ACHN (cell line): ENCODE data around the gene DGCR2.

Experiments
- DNase-seq: peaks from one replicate; pipeline ENCODE4 v3.0.0-alpha.2; 2015
- in situ Hi-C: cut with HindIII; loops from 2 replicates; pipeline ENCODE4 v1.10.0; 2017; ENCODE audit warnings: low sequenced_read_pairs, low pct_ligation_motif_present, low pct_unique_long_range_greater_than_20kb

DGCR2 gene

DNA sequence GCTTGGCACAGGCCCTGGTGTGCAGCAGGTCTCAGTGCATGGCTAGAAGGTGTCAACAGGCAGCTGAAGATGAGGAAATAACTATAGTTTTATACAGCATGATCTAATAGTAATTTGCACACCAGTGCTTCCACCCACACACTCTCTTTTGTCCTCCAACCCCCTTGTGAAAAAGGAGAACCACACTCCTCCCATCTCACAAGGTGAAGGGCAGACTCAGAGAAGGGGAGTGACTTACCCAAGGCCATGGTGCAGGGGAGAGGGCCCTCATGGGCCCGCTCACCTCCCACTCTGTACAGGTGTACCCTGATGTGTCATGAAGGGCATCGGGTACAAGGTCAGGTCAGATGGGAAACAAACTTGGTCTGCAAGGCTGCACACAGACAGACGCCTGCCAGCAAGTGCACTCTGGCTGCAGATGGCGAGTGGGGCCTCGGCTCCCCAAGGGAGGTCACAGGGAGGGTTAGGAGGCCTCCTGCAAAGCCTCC, 53.4 kb downstream of the DGCR2 start:
- in situ Hi-C loops, result no loop called here
- no peak for DNase-seq

DNA sequence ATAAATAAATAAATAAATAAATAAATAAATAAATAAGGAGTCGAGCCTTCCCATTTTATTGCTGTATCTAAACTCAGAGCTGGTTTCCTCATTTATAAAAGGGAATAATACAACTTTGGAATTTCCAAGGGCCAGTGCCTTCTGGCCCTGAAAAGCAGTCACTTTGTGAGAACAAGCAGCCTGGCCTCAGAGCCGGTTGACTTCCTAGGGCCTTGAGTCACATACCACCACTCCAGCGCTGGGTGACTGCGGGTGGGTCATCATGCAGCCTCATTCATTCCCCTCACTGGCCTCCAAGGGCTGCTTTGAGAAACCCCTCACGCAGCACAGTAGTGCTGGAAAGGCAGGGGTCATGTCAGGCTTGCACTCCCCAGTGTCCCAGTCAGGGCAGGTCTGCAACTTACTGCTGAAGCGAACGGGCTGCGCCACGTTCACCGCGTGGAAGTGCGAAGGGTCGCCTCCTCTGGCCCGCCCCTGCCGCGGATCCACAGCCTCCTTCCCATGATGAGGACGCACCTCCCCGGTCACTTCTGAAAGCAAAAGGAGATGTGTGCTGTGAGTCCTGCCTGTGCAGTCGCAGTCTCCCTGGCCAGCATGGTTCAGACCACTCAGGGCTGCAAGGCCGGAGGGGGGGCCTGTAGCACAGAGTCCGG, 54.4 kb downstream of the DGCR2 start:
- in situ Hi-C loops, result no loop called here
- no peak for DNase-seq

DNA sequence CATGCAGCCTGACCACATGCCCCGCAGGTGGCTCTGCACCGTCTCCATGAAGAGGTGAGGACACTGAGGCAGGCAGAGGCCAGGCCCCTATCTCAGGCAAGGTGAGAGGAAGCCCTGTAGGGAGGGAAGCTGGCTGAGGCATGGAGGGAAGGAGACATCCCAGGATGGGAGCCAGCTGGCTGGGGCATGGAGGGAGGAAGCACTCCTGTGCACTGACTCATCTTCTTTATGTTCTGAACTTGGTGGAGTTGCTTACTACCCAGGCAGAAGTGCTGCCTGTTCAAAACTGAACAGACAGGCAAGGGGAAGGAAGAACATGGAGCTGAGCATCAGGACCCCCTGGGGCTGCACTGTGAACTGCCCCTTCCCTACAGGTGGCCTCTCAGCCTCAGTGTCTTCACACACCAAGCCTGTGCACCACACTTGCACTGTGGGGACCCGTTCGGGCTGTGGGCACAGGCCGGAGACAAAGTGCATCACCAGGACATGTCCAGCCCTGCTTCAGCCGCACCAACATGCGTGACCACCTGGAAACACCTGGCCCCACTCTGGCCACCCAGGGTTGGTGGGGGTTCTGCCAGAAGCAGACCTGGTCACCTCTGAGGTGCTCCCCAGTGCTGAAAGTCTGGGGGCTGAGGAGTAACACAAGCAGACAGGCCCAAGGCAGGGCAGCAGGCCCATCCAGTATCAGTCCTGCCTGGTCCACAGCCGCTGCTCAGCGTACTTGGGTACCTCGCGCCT, 55.5 kb downstream of the DGCR2 start:
- DNase-seq, result peak; percentile 24

DNA sequence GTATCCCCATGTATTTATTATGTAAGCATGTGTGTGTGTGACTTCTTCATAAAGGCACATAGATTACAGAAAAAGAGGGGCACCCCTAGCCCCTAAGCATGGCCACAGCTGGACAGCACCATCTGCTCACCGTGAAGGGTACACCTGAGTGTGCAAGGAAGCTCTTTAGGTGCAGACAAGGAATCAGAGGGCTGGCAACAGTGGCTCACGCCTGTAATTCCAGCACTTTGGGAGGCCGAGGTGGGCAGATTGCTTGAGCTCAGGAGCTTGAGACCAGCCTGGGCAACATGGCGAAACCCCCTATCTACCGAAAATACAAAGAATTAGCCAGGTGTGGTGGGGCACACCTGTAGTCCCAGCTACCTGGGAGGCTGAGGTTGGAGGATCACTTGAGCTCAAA, 56.3 kb downstream of the DGCR2 start:
- no peak for DNase-seq
- in situ Hi-C loops, result no loop called here

More for the DNA sequence above, 55.5 kb downstream of the DGCR2 start:
- in situ Hi-C loops, result no loop called here

DNA sequence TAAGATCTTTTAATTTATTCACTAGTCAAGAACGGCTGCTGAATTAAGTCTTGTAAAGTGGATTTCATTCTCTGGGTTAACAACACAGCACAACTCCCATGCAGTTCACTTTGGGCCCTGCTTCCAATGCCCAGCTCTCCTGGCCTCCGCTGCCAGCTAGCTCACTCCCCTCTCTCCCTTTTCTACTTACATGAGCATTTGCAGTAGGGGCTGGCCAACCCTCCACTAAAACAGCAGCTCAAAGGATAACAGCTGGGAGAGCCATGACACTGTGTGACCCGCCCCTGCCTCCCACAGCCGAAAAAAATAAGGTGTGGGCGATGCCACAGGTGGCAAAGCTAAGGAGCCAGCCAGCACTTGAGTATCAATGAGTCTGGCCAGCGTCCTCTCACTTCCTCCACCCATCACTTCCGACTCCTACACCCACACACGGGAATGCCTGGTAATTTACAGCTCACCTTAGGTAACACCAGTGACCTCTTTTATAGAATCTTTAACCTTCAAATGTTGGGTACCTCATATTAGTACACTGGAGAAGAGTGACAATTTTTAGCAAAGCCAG, 56.8 kb downstream of the DGCR2 start:
- in situ Hi-C loops, result no loop called here
- no peak for DNase-seq

DNA sequence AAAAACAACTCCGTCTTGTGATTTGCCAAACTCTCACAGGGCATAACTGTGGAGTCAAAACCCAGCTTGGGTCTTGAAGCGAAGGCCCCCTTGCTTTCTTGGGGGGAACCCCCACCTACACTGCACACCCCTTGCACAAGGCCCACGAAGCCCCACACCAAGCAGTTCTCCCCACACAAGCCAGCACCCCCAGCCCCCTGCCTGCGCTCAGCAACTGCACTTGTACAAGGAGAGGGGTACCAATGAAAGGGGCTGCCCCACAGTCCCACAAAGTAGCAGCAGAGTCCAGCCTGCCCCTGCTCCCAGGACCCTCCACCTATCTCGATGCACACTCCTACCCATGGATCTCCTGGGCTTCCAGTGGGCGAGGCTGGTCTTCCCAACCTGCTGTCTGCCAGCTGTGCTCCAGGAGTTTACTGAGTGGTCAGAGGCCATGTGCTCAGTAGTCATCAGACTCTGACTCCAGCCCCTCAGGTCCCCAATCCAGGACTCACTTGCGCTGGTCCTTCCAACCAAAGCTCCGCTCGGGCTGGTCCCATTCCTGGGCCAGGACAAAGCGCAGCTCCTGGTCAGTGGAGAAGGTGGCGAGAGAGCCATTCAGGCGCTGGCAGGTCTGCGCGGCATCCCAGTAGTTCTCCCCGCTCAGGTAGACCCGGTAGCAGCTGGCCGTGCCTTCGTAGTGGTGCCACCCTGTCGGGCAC, 57.7 kb downstream of the DGCR2 start:
- DNase-seq, result no peak

DNA sequence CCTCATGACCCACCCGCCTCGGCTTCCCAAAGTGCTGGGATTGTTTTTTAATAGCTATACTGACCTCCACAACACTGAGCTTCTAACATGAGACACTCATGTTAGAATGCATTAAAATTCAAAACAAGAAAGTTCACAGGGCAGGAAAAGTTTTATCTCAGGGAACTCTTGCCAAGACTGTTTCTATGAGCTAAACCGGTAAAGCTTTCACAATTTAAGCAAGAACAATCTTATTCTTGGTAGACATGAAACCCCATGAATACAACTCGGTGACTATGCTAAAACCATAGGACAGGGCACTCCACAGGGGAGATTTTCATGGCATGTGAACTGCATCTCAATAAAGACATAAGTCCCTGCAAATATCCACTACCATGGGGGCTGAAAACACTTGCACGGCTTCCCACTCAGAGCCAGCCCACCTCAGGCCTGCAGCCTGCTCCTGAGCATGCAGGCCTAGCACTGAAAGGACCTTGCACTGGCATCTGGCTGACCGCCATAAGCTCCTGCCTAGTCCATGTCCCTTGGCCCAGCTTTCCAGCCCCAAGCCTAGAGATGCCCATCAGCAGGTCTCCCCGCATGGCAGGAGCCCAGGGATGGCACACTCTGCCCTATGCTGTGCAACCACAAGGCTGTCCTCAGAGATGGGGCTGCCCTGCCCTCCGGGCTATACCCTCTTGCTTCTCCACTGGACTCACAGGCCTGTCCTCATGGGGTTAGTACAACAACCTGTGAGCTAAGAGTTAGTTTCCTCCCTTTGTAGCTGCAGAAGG, 58.4 kb downstream of the DGCR2 start:
- no peak for DNase-seq
- in situ Hi-C loops, result no loop called here

More for the DNA sequence above, 57.7 kb downstream of the DGCR2 start:
- in situ Hi-C loops, result no loop called here

DNA sequence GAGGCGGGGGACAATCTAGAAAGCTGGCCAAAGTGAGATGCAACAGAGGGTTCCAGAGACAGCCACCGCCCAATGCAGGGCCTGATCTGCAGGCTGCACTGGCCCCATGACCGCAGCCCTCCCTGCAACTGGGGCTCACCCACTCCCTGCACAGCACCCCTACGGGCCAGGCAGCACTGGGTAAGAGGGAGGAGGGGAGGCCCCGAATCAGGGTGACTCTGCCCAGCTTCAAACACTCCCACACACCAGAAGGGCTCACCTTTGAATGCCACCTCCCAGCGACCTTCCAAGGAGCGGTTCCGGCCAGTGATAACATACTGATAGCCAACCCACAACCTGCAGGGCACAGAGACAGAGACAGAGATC, 59.3 kb downstream of the DGCR2 start:
- DNase-seq, result no peak
- in situ Hi-C loops, result no loop called here

DNA sequence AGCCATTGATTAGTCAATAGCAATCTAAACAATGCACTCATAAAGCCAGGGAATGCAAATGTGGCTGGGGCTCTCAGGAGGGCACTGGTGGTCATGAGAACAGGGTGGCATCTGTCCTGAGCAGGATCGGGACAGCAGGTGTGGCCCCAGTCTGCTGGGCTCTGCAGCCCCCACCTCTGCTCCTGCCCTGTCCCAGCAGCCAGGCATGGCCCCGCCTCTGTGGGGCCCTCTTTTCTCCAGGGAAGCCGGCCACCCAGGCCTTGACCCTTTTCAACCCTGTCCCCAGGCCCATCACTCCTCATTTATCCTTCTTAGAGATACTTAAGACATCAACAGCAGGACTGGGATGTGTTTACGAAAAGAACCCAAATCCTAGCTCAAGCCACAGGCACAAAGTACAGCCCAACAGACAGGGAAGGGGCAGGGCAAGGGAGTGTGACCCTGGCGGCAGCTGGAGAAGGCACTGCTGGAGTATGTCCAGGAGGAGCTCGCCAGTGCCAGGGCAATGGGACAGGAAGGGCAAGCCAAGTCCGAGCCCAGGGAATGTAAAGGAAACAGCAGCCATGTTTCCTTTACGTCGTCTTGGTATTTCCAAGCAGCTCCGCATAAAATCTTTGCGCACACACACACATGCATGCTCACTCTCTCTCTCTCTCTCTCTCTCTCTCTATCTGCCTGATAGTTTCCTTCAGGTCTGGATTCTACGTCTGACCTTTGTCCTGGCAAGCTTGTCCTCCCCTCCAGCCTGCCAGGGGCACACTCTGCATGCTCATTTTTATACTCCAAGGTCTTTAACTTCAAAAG, 59.9 kb downstream of the DGCR2 start:
- in situ Hi-C loops, result no loop called here
- DNase-seq, result no peak

DNA sequence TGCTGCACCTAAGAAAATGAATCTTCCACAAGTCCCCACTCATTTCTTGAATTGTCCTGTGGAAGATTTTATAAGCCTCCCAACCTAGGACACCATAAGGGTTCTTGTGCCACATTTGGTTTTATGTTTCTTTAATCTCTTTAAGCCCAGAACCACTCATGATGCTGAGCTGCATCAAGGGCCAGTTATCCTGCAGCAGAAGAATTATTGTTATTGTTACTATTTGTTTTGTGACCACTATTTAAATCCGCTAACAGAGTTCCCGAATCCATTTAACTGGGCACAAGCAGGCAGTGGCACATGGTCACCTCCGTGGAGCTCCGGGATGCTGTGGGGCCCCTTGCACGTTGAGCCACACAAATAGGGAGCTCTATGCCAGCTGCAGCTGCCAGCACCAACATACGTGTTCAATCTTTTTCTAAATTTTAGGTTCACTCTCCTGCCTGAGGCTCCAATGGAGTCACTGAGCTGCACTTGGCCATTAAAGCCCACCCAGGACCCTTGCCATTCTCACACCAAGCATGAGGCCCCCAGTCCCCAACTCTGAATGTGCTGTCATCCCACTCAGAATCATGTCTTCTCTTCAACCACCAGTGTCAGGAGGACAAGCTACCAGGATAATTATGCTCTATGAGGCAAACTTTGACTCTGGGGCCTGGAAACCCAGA, 60.6 kb downstream of the DGCR2 start:
- in situ Hi-C loops, result no loop called here
- no peak for DNase-seq

DNA sequence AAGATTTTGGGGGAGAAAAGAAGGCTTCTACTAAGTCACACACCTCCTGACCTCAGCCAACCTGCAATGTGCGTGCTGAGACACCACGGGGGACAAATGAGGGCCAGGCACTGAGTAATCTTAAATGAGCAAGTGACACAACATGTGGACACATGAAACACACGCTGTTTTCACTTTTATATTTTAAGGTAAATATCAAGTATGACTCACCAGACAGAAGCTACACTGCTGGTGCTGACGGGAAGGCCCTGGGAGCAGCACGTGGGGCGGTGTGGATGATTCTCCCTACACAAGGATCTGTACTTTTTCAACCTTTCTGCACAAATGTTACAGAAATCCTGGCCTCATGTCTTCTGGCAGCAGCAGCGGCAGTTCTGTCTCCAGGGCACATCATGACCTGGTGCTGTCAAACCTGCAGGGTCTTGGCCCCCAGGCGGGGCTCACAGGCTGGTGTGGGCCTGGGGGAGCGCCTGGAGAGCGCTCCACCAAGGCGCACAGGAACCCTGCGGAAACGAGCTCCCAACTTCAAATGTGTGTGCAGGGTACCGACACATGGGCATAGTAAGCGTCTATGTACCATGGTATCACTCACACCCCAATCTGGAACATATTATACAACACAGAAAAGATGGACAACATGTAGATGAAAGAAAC, 61.7 kb downstream of the DGCR2 start:
- DNase-seq, result no peak
- in situ Hi-C loops, result no loop called here

DNA sequence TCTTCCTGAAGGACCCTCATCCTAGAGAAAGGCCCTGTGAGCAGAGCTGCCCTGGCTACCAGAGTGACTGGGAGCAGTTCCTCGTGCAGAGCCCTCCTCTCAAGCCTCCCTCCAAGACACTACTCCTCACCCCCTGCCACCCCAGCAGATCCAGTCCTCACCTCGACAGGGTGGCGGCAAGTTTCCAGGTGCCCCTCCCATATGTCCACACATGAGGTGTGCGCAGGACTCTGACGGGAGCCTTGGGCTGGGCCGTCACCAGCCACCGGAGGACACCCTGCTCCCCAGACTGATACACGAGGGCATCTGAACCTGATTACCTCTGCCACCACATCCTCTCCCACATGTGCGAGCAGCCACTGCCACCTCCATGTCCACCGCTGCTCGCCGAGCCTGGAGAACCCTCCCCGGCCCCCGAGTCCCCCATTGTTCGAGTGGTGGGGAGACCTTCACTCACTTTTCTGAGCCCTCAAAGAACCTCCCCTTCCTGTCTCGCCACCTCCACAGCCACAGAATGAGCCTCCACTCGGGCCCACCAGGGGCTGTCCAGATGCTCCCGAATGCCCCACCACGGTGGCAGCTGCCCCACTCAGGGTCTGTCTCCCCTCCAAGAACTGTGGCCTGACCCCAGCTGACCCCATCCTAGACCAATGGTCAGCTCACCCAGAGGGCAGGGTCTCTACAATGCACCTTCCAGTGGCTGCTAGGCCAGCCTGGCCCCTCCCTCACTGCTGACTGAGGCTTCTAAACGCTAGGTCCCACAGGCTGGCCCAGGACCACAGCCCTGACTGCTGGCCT, 62.5 kb downstream of the DGCR2 start:
- no peak for DNase-seq
- in situ Hi-C loops, result no loop called here

DNA sequence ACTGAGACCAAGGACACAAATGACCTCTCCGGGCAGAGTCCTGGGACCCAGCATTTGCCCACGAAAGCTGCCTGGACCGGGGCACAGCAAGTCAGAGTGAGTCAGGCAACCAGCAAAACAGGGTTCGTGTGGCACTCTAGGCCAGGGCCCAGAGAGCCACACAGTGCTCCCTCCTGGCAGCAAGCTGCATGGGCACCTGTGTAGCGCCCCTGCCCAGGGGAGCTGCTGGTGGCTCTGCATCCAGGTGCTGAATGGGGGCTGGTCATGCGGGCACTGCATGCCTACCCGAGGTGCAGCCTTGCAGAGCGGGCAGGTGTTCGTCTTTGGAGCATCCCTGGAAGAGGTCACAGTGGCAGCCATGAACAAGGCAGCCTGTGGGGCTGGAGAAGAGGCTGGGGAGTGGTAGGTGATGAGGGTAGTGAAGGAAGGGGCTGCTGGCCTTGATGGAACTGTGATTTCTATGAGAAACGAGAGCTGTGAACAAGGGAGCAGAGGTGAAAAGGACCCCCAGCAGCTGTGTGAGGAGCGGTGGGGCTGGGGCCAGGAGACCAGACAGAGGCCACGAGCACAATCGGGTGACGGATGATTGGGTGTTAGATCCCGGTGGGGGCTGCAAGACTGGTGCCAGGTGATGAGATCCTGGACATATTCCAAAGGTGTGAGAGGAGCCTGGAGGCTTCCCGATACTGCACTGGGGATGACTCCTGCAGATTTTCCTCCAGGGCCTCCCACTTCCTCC, 63.3 kb downstream of the DGCR2 start:
- in situ Hi-C loops, result no loop called here
- peak; percentile 7 for DNase-seq

DNA sequence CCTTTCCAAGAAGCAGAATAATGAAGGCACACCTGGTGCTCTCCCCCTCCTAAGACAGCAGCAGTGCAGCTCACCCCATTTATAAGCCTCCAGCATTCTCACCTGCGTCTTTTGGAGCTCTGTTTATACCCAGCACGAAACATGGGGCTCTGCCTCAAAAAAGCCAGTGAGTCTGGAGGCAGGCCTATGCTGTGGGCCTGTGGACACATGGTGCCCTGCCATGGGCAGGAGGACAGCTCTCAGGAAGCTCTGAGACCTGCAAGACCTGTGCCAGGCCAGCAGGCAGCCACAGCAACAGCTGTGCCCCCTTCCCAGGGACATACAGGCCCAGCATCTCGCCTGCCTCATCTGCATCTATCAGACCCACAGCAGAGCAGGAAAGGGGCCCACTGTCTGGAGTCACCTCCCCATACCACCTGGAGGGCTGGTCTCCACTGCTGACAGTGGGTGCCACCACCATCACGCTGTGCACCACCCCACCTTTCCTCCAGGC, 64.2 kb downstream of the DGCR2 start:
- no peak for DNase-seq
- in situ Hi-C loops, result no loop called here

DNA sequence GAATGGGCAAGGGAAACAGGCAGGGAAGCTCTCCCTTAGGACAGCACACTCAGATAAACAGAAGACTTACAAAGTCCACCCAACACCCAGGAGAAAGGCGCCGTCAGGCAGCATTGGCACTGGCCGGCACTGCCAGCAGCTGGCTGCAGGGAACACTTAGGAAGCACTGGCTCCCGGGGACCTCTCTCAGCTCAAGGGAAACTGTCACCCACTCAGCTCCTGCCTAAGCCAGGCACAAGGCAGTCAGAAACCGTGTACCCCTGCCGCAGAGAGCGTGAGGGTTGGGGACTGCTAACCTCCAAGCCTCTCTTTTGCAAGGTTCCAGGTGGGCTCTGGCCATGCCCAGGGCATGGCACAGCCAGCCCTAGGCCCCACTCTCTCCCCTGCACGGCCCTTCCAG, 64.7 kb downstream of the DGCR2 start:
- in situ Hi-C loops, result no loop called here
- DNase-seq, result no peak
